CD4-positive, alpha-beta memory T cell (primary cell): ENCODE measurements around the gene ZBED3. TPM values are rescaled to one million over a fixed set of nuclear protein-coding genes. Genes with fewer than 3 reads are reported as not detected.
A peak's percentile ranks its signal among the peaks of the same experiment; 100 is the strongest.

ENCODE experiments used
- CTCF ChIA-PET: fragments of 350-600 bp; sonication (Branson Sonifier 250); formaldehyde crosslinking; loops from one replicate; lab custom pipeline; 2021; ENCODE audit warnings: inconsistent platforms; ENCODE audit not compliant: partially characterized antibody; lab: Charles Lee
- POLR2A ChIA-PET: fragments of 350-600 bp; sonication (Branson Sonifier 250); formaldehyde crosslinking; loops from one replicate; lab custom pipeline; 2021; ENCODE audit not compliant: partially characterized antibody; lab: Charles Lee
- DNase-seq, 5 donors: peaks; one replicate each; pipeline versions ENCODE4 v3.0.0 to v3.0.0-alpha.2; 2020 to 2022; ENCODE audit warnings: mixed read lengths in 1 of 5
- H3K27ac ChIP-seq: one replicate; pipeline ENCODE4 v1.7.0; 2013; ENCODE audit warnings: low read depth, low read length
- H3K27me3 ChIP-seq: 2 replicates; pipeline ENCODE4 v1.7.0; 2013; ENCODE audit warnings: mild to moderate bottlenecking, low read length, moderate library complexity; ENCODE audit not compliant: insufficient read depth
- H3K36me3 ChIP-seq: 2 replicates; pipeline ENCODE4 v1.7.0; 2013; ENCODE audit warnings: mild to moderate bottlenecking, low read length, moderate library complexity; ENCODE audit not compliant: insufficient read depth
- H3K4me1 ChIP-seq: 2 replicates; pipeline ENCODE4 v1.7.0; 2013; ENCODE audit warnings: mild to moderate bottlenecking, low read length, moderate library complexity; ENCODE audit not compliant: insufficient read depth
- H3K4me3 ChIP-seq, 2 donors: one replicate each; pipeline ENCODE4 v1.7.0; 2013; ENCODE audit warnings: low read length in 2 of 2, mild to moderate bottlenecking in 1 of 2
- H3K9me3 ChIP-seq, 2 donors: one replicate each; pipeline ENCODE4 v1.7.0; 2013; ENCODE audit warnings: low read length in 2 of 2, control low read depth in 1 of 2; ENCODE audit not compliant: control insufficient read depth in 1 of 2
- H3K27ac Mint-ChIP-seq, 7 donors: one replicate each; pipeline ENCODE4 v1.8.0; 2020 to 2021; ENCODE audit warnings: mixed read lengths in 7 of 7, mild to moderate bottlenecking in 6 of 7, inconsistent platforms in 3 of 7, moderate library complexity in 3 of 7
- H3K27me3 Mint-ChIP-seq, 2 donors: one replicate each; pipeline ENCODE4 v1.8.0; 2020 to 2021; ENCODE audit warnings: mixed read lengths in 2 of 2
- H3K36me3 Mint-ChIP-seq, 2 donors: one replicate each; pipeline ENCODE4 v1.8.0; 2020 to 2021; ENCODE audit warnings: mixed read lengths in 2 of 2, inconsistent platforms in 1 of 2, mild to moderate bottlenecking in 1 of 2
- H3K4me1 Mint-ChIP-seq, 4 donors: one replicate each; pipeline ENCODE4 v1.8.0; 2020 to 2021; ENCODE audit warnings: mixed read lengths in 4 of 4, mild to moderate bottlenecking in 1 of 4
- H3K4me3 Mint-ChIP-seq, 8 donors: one replicate each; pipeline ENCODE4 v1.8.0; 2020 to 2021; ENCODE audit warnings: mixed read lengths in 8 of 8, mild to moderate bottlenecking in 7 of 8, moderate library complexity in 6 of 8, inconsistent platforms in 3 of 8
- H3K9me3 Mint-ChIP-seq, 8 donors: one replicate each; pipeline ENCODE4 v1.8.0; 2020 to 2021; ENCODE audit warnings: mixed read lengths in 8 of 8, mild to moderate bottlenecking in 5 of 8, inconsistent platforms in 3 of 8, moderate library complexity in 1 of 8
- intact Hi-C: fragments of 100-400 bp; cut with micrococcal nuclease; formaldehyde crosslinking; loops from one replicate; pipeline ENCODE4 v1.15.1; 2023
- polyA plus RNA-seq, 2 donors: library from polyadenylated mRNA; unstranded; fragments of 300-500 nt; fragmentation: Illumina TruSeq; gene quantifications; one replicate each; pipeline ENCODE4 v1.2.3, GENCODE V29; 2021
- total RNA-seq, 2 experiments: library from RNA; stranded (reverse); gene quantifications; one replicate each; pipeline ENCODE4 v1.2.3, GENCODE V29; 2021

The ZBED3 gene
- total and polyA plus RNA-seq, 4 experiments from 2014 or later, result 0.15 to 1.4 (median 0.90) TPM

- intact Hi-C loops, result loop anchor here (2.0 to 10.0 kb wide), 3 partner anchors 165 to 1329 kb away; partner anchors contain the start of gene SCAMP1
- Histone ChIP-seq H3K4me1 (peaks cover 34% of the 10 kb centered on the region), H3K36me3 (peaks cover 9% of the 10 kb centered on the region), H3K27me3 (no peaks in the 10 kb centered on the region), H3K9me3 (peaks cover 0 to 7% of the 10 kb centered on the region in 2 donors), H3K4me3 (no peak overlapping the region), H3K27ac (no peak overlapping the region)
- peak overlapping the region in 4 of 7 donors; percentile 42 to 97 (median 60) for H3K27ac Mint-ChIP-seq
- peaks cover 16 to 36% of the 10 kb centered on the region in 2 donors for H3K36me3 Mint-ChIP-seq
- H3K4me1 Mint-ChIP-seq, result peaks cover 26 to 49% (median 35%) of the 10 kb centered on the region in 4 donors
- CTCF ChIA-PET, result no interaction called here
- H3K27me3 Mint-ChIP-seq, result no peaks in the 10 kb centered on the region
- peak overlapping the region; percentile 81 to 96 (median 92) for H3K4me3 Mint-ChIP-seq
- H3K9me3 Mint-ChIP-seq, result peaks cover 0 to 18% (median 10%) of the 10 kb centered on the region in 8 donors
- POLR2A ChIA-PET, result interaction anchor here (1.5 to 2.1 kb wide), 2 partner anchors 292 to 1263 kb away, joined by 4 read pairs; partner anchors contain the start of gene AP3B1
- DNase-seq, result no peak
Measured at GRCh38 chr5:77031891-77032290, 55.2 kb downstream of the ZBED3 start.

GRCh38 chr5:77030097-77031071 is 56.7 kb downstream of the ZBED3 start, which contains the start of gene AGGF1:
Gene AGGF1, plus strand, starts transcription at chr5:77030404. Its CDS starts 363 bp downstream, at chr5:77030767.
- peaks cover 6% of the 10 kb centered on the region for H3K36me3 ChIP-seq
- H3K9me3 ChIP-seq, result peaks cover 0 to 7% of the 10 kb centered on the region in 2 donors
- Mint-ChIP-seq H3K36me3 (peaks cover 6 to 22% of the 10 kb centered on the region in 2 donors), H3K9me3 (peaks cover 0 to 18% (median 10%) of the 10 kb centered on the region in 8 donors), H3K27me3 (peaks cover 0 to 1% of the 10 kb centered on the region in 2 donors), H3K27ac (peak within 1 kb of the TSS; percentile 78 to 97 (median 92)), H3K4me1 (peaks cover 25 to 49% (median 35%) of the 10 kb centered on the region in 4 donors), H3K4me3 (peak within 1 kb of the TSS; percentile 81 to 97 (median 94))
- H3K27ac ChIP-seq, result peak within 1 kb of the TSS; percentile 82
- H3K4me3 ChIP-seq, result peak within 1 kb of the TSS; percentile 43 to 93
- DNase-seq, result peak; percentile 88 to 94 (median 90)
- no peaks in the 10 kb centered on the region for H3K27me3 ChIP-seq
- ChIA-PET CTCF (interaction anchor here (0.6 to 1.9 kb wide), 6 partner anchors 15 to 1330 kb away, joined by 3 to 8 read pairs (median 4); partner anchors contain the start of gene SCAMP1), POLR2A (interaction anchor here (0.8 to 2.5 kb wide), 17 partner anchors 17 to 1693 kb away, joined by 3 to 13 read pairs (median 5); partner anchors contain the start of genes AP3B1, HMGCR, S100Z and SCAMP1)
- intact Hi-C loops, result loop anchor here (1.0 to 10.0 kb wide), 4 partner anchors 163 to 1330 kb away; partner anchors contain the start of genes SCAMP1 and WDR41
- H3K4me1 ChIP-seq, result peaks cover 34% of the 10 kb centered on the region

- Histone ChIP-seq H3K27ac (peak overlapping the region; percentile 82), H3K36me3 (peaks cover 2% of the 10 kb centered on the region), H3K9me3 (peaks cover 0 to 7% of the 10 kb centered on the region in 2 donors), H3K4me3 (peak overlapping the region; percentile 31 to 93), H3K4me1 (peaks cover 34% of the 10 kb centered on the region), H3K27me3 (no peaks in the 10 kb centered on the region)
- peaks cover 22 to 49% (median 34%) of the 10 kb centered on the region in 4 donors for H3K4me1 Mint-ChIP-seq
- peak overlapping the region; percentile 55 to 97 (median 92) for H3K27ac Mint-ChIP-seq
- no peak for DNase-seq
- peaks cover under 1 to 13% of the 10 kb centered on the region in 2 donors for H3K36me3 Mint-ChIP-seq
- H3K27me3 Mint-ChIP-seq, result peaks cover 0 to 1% of the 10 kb centered on the region in 2 donors
- H3K9me3 Mint-ChIP-seq, result peaks cover 0 to 18% (median 10%) of the 10 kb centered on the region in 8 donors
- CTCF ChIA-PET, result interaction anchor here (1.0 to 1.8 kb wide), 2 partner anchors 57 to 463 kb away, joined by 3 to 6 read pairs; no protein-coding TSS in a partner anchor
- intact Hi-C loops, result no loop called here
- peak overlapping the region; percentile 81 to 97 (median 94) for H3K4me3 Mint-ChIP-seq
- POLR2A ChIA-PET, result interaction anchor here (1.1 to 2.5 kb wide), 10 partner anchors 38 to 1693 kb away, joined by 3 to 13 read pairs (median 5); partner anchors contain the start of genes AP3B1, HMGCR, S100Z and WDR41
Measured at GRCh38 chr5:77029376-77029885, 57.7 kb downstream of the ZBED3 start.

GRCh38 chr5:77028631-77029375 is 58.3 kb downstream of the ZBED3 start:
- Mint-ChIP-seq H3K4me3 (peak overlapping the region; percentile 12 to 97 (median 66)), H3K27ac (peak overlapping the region in 6 of 7 donors; percentile 55 to 85 (median 72)), H3K4me1 (peaks cover 22 to 47% (median 33%) of the 10 kb centered on the region in 4 donors), H3K36me3 (peaks cover 0 to 9% of the 10 kb centered on the region in 2 donors), H3K9me3 (peaks cover 0 to 18% (median 10%) of the 10 kb centered on the region in 8 donors), H3K27me3 (peaks cover under 1 to 2% of the 10 kb centered on the region in 2 donors)
- H3K36me3 ChIP-seq, result no peaks in the 10 kb centered on the region
- peaks cover 0 to 7% of the 10 kb centered on the region in 2 donors for H3K9me3 ChIP-seq
- no peak overlapping the region for H3K27ac ChIP-seq
- CTCF ChIA-PET, result no interaction called here
- intact Hi-C loops, result no loop called here
- peaks cover 34% of the 10 kb centered on the region for H3K4me1 ChIP-seq
- POLR2A ChIA-PET, result no interaction called here
- no peak overlapping the region for H3K4me3 ChIP-seq
- H3K27me3 ChIP-seq, result no peaks in the 10 kb centered on the region
- DNase-seq, result no peak

- ChIA-PET POLR2A (no interaction called here), CTCF (interaction anchor here (1.2 kb wide), 1 partner anchor 11 kb away, joined by 3 read pairs; no protein-coding TSS in a partner anchor)
- Mint-ChIP-seq H3K36me3 (peaks cover 0 to 3% of the 10 kb centered on the region in 2 donors), H3K27ac (no peak overlapping the region), H3K4me1 (peaks cover 2 to 9% (median 4%) of the 10 kb centered on the region in 4 donors), H3K4me3 (peak overlapping the region in 1 of 8 donors; percentile 29), H3K9me3 (peaks cover 0 to 12% (median 9%) of the 10 kb centered on the region in 8 donors), H3K27me3 (peaks cover 10 to 17% of the 10 kb centered on the region in 2 donors)
- H3K27me3 ChIP-seq, result no peaks in the 10 kb centered on the region
- H3K4me3 ChIP-seq, result no peak overlapping the region
- intact Hi-C loops, result no loop called here
- no peak overlapping the region for H3K27ac ChIP-seq
- no peak for DNase-seq
- no peaks in the 10 kb centered on the region for H3K36me3 ChIP-seq
- peaks cover 0 to 7% of the 10 kb centered on the region in 2 donors for H3K9me3 ChIP-seq
- peaks cover 2% of the 10 kb centered on the region for H3K4me1 ChIP-seq
Measured at GRCh38 chr5:77024490-77024889, 62.6 kb downstream of the ZBED3 start.
